Stomach (tissue), 4 donors: ENCODE measurements around the gene GPANK1.

Source experiments
- EP300 ChIP-seq: sonication (generic); formaldehyde crosslinking; IDR thresholded peaks from one replicate; pipeline ENCODE4 v1.6.1; 2017; ENCODE audit warnings: antibody characterized with exemption
- POLR2AphosphoS5 ChIP-seq, 3 donors: sonication (generic); formaldehyde crosslinking; IDR thresholded peaks; one replicate each; pipeline ENCODE4 v1.6.1; 2016; ENCODE audit warnings: antibody characterized with exemption in 3 of 3
- TF ChIP-seq, protein P1 (sequence below), 7 experiments: fragments of 450-650 bp in 4 of 7; fragments of 200-600 bp in 3 of 7; sonication (generic) in 3 of 7; IDR thresholded peaks; one replicate each; pipeline ENCODE4 v1.5.1; 2016 to 2019; ENCODE audit warnings: antibody characterized with exemption in 7 of 7, control low read depth in 2 of 7, mild to moderate bottlenecking in 1 of 7

DNA sequence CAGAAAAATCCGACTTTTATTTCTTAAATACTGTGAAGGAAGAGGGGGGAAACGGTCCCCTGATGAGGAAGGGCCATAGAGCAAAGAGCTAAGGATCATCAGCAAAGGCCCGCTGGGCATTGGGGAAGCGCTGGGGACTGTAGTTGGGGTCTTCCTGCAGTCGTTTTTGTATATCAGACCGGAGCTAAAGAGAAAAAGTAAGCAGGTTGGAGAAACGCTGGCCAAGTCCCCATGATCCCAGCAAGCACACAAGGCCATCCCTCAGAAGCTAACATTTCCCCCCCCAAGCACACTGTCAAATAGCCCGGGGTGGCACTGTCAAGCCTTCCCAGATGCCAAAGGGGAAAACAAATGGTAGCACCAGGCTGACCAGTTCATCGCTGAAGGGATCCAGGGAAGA, 25.8 kb downstream of the GPANK1 start:
- TF ChIP-seq, protein P1, sequence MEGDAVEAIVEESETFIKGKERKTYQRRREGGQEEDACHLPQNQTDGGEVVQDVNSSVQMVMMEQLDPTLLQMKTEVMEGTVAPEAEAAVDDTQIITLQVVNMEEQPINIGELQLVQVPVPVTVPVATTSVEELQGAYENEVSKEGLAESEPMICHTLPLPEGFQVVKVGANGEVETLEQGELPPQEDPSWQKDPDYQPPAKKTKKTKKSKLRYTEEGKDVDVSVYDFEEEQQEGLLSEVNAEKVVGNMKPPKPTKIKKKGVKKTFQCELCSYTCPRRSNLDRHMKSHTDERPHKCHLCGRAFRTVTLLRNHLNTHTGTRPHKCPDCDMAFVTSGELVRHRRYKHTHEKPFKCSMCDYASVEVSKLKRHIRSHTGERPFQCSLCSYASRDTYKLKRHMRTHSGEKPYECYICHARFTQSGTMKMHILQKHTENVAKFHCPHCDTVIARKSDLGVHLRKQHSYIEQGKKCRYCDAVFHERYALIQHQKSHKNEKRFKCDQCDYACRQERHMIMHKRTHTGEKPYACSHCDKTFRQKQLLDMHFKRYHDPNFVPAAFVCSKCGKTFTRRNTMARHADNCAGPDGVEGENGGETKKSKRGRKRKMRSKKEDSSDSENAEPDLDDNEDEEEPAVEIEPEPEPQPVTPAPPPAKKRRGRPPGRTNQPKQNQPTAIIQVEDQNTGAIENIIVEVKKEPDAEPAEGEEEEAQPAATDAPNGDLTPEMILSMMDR (IDR thresholded peaks at IDR 0.05): no peak
- no peak for TF ChIP-seq POLR2AphosphoS5 (IDR thresholded peaks at IDR 0.05)
- no peak for TF ChIP-seq EP300
